Eye (tissue), 1 donor: ENCODE results near the gene PHTF2.
"Not testable (repeated sequence)": the region's sequence is repeated elsewhere in the genome, so short reads cannot be mapped to it uniquely, and the experiment has no call there.

Experiments
- DNase-seq: peaks from one replicate; pipeline ENCODE4 v3.0.0-alpha.2; 2015

The PHTF2 gene

DNA sequence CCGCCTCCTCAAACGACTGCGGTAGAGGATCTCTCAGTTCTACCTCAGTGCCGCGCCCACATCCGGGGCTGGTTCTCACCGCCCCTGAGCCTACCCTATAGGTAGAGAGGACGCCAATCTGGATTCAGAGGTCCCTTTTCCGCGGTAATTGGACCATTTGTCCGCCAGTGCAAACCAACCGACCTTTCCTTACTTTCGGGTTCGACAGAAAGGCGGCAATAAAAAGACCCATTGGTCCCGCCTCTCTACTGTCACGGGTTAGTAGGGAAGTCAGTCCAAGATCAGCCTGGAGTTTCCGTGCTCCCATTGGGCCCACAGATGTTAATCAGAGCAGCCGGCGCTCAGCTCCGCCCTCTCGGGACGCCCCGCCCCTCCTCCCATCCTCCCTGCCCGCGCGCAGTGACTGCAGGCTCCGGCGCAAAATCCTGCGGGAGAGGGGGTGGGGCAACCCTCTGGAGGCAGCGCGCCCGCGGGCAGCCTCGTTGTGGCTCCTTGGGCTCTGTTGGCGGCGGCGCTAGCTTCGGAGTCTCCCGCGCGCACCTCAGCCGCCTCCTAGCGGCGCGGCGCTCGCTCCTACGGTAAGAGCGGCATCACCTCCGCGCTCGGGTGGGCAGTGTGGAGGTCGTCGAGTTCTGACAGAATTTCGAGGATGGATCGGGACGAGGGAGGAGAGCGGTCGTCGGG is at the start of gene PHTF2, which contains the start of gene TMEM60:
TSS of gene PHTF2 (plus strand) at position 380 of the 684 bp plus-strand sequence.
TSS of gene TMEM60 (minus strand) at position 41 of the 684 bp plus-strand sequence. CDS start 4,061 bp downstream, outside the sequence.
- peak; percentile 99 for DNase-seq

DNA sequence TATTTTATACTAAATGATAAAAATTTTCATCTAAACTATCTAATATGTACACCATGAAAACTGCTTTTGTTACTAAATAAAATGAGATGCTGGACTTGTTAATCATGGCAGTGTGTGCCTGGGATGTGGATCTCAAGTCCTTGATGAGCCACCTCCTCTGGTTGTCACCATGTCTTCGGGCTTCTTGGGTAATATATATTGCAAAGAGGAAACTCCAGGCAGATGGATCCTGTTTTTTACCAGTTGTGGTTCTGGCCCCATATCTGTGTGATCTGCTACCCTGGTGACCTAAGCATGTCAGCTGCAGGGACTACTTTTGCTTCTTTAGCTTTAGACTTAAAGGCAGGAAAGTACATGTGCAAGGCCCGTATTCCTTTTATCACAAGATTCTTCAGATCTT is 46.6 kb upstream of the PHTF2 start:
- DNase-seq: no peak

DNA sequence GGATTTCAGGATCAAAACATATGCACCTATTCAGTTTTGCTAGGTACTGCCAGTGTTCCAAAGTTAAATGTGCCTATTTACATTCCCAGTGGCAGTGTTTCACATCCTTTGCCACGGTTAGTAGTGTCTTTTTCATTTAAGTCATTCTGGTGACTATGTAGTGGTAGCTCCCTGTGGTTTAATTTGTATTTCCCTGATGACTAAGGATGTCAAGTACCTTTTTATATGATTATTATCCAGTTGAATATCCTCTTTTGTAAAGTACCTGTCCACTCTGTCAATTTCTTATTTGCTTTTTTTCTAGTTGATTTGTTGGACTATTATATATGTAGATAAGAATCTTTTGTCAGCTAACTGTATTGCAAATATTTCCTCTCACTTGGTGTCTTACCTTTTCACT is 45.4 kb upstream of the PHTF2 start:
- no peak for DNase-seq

DNA sequence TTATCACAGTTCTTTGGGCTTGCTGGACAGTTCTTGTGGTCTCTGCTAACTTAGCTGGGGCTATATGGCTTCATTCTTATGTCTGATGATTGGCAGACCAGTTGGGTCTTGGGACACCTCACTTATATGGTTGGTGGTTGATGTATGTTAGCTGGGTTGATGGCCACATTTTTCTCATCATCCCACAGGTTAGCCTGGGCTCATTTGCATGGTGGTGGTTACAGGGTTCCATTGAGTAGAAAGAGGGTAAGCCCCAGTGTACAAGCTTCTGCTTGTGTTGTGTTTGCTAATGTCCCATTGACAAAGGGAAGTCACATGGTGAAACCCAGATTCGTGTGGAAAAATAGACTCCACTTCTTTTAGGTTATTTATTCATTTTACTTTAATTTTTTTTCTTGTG is 41.0 kb upstream of the PHTF2 start:
- DNase-seq: no peak

DNA sequence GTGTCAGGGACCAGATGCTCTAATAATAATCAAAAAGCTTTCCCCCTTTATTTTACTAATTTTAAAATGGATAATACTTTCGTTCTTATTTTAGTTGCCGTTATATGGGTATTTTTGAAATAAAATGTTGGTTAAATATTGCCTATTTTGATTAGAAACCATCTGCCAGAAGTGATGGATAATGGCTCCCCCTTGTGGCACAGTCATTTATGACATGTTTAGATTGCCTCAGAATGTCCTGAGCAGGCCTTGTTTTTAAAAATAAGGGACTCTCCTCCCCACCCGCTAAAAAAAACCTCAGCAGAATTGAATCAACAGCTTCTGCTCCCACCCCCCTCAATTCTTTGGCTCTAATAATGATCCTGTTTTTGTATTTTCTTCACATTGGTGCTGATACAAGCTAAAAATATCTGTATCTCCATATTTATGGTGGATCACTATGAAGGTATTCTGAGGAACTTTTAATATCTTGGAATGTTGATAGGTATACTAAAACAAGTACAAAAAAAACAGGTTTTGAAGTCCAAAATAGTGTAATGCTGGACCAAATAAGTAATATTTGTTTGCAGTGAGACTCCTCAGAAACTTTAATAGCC is 39.2 kb upstream of the PHTF2 start:
- peak; percentile 93 for DNase-seq

DNA sequence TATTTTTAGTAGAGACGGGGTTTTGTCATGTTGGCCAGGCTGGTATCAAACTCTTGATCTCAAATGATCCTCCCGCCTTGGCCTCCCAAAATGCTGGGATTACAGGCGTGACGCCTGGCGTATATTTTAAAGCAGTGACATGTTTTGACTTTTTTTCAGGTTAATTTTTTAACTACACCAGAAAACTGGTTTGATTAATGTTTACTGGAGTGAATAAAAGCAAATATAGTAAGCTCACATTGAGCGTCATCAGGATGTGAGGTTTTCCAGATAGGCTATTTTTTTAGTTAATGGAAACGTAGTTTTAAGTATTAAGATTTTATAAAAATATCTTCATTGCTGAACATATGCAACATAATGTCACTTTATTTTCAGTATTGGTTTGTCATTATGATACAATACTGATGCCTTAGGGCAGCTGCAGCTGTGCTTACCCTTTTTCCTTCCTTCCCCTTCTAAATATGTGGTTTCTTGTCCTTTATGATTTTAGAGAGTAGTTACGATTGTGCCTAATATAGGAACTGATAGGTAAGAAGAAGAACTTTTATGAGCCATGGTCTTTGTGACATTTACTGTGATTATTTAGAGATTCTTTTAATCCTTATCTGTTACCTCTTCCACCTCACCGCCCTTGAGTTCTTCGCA is 37.6 kb upstream of the PHTF2 start:
- DNase-seq: no peak

DNA sequence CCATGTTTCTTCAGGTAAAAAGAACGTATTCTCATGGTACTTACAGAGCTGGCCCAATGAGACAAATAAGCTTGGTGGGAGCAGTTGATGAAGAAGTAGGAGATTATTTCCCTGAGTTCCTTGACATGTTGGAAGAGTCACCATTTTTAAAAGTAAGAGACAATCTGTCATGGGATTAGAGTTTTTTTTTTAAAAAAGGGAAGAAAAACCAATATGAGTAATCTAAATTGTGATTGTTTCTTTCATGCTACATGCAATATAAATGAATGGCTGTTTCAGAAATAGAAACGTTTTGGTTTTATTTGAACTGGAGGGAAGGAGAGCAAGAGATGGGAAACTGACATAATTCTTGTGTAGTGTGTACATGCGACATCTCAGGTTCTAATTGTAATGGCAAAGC is 33.1 kb upstream of the PHTF2 start:
- DNase-seq: no peak

DNA sequence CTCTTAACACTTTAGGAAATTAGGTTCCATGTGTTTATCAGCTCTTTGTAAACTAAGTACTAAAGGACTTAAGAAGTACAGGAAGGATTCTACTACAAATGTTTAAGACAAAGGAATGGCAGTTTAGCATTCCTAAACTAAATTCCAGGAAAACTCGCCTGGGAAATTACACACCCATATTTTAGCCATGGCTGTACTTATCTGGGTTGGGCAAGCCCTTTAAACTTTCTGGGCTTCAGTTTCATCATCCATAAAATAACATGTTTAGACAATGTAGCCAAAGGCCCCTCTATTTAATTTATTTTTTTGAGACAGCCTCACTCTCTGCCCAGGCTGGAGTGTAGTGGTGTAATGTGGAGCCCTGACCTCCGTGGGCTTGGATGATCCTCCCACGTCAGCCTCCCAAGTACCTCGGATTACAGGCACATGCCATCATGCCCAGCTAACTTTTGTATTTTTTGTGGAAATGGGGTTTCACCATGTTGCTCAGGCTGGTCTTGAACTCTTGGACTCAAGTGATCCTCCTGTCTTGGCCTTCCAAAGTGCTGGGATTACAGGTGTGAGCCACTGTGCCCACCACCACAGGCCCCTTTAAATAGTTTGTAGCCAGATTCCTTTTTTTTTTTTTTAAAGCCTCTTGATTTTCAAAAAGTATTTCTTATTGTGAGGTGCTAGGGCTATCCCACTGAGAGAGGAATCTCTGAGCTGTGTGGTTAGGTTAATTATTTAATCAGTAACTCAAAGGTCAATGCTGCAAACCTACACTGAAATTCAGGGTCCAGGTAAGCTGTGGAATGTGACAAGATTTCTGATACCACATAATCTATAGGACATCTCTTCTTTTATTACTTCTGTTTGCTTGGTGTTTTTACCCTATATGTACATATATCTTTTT is 32.4 kb upstream of the PHTF2 start:
- DNase-seq: no peak

DNA sequence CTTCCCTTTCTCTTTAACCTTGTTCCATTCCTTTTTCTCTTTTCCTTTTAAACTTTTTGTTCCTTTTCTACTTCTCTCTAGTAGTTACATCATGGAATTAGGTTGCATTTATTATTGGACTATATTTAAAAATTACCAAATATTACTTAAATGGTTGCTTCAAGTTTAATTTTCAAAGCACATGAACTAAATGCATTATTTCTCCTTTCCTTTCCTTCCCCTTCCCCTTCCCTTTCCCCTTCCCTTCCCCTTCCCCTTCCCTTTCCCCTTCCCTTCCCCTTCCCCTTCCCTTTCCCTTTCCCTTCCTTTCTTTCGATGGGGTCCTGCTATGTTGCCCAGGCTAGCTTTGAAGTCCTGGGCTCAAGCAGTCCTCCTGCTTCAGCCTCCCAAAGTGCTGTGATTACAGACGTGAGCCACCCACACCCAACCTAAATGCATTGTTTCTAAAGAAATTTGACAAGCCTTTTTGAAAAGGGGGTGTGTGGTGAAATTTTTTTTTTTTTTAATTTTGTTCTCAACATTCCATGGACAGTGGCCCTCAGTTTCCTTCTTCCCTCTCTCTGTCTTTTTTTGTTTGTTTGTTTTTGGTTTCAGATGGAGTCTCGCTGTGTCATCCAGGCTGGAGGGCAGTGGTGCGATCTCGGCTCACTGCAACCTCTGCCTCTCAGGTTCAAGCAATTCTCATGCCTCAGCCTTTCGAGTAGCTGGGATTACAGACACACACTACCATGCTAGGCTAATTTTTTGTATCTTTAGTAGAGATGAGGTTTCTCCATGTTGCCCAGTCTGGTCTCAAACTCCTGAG is 31.6 kb upstream of the PHTF2 start:
- DNase-seq: no peak

DNA sequence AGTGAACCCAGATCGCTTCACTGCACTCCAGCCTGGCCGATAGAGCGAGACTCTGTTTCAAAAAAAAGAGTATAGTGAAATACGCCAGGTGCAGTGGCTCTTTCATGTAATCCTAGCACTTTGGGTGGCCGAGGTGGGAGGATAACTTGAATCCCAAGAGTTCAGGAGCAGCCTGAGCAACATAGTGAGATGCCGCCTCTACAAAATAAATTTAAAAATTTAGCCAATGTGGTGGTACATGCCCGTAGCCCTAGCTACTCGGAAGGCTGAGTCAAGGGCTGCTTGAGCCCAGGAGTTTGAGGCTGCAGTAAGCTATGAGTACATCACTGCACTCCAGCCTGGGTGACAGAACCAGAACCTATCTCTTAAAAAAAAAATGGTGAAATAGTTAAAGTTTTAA is 28.3 kb upstream of the PHTF2 start:
- no peak for DNase-seq

DNA sequence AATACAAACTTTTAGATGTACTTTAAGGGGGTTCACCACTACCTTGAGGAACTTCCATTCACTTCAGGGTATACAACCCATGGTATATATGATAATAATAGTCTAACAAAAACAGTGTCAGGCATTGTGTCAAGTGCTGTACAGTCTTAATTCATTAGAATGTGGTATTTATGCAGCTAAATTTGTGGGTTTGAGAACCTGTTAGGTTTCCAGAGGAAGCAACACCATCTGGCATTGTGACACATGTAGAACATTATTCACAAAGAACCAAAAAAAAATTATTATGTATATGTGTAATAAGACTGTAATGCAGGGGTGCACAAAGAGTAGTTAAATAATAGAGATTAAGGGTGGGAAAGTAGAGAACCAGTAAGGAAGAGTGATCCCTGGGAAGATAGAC is 26.7 kb upstream of the PHTF2 start:
- DNase-seq: no peak

DNA sequence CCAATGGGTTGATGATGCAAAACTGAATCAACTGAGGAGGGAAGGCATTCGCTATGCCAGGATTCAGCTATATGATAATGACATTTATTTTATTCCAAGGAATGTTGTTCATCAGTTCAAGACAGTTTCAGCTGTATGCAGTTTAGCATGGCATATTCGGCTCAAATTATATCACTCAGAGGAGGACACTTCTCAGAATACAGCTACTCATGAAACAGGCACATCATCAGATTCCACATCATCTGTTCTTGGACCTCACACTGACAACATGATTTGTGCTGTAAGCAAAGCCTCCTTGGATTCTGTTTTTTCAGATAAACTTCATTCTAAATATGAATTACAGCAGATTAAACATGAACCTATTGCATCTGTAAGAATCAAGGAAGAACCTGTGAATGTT is 20.0 kb upstream of the PHTF2 start:
- no peak for DNase-seq

DNA sequence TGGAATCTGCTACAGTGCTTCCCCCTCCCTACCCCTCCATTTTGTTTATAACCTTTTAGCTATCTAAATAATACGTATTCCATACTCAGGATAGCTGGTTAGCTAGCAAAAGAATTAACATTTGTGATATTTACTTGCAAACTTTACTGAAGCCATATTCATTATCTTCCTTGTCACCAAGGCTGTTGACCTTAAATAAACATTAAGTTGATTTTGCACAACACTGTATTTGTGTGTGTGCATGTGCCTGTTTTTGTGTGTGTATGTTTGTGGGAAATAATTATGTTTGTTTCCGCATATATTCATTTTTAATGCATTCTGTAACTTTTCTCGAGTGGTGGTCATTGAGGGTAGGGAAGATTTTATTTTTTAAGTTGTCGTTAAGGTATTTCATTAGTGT is 16.2 kb upstream of the PHTF2 start:
- DNase-seq: no peak

DNA sequence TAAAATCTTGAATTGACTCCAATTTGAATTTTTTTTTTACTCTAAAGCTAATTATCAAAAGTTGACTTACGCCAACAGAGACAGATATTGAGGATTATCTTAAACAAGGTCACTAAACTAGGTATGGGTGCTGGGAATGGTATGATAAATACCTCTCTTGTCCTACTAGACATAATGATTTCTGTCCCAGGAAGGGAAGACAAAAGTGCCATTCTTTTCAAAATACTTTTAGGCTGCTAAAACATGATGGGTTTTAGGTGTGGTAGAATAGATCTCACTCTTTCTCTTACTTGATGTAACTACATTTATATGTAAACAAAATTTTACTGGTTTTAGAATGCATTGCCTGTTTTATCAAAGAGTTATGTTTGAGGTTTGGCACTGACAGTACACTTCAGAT is 15.5 kb upstream of the PHTF2 start:
- no peak for DNase-seq

DNA sequence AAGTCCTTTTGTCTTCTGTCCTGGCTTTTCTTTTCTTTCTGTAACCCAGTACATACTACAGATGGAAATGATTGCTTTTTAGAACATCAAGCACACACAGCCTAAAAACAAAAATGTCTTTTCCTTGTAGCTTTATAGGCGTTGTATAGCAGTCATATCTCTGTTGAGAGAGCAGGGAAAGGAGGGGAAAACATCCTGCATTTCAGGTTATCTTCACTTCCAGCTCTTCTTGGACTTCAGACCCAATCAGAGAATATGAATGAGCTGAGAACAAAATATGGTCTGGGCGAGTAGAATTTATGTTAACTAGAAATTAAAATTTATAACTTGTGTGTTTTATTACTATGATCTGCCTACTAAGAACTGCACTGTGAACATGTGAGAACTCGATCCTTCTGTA is 15.0 kb upstream of the PHTF2 start:
- no peak for DNase-seq

DNA sequence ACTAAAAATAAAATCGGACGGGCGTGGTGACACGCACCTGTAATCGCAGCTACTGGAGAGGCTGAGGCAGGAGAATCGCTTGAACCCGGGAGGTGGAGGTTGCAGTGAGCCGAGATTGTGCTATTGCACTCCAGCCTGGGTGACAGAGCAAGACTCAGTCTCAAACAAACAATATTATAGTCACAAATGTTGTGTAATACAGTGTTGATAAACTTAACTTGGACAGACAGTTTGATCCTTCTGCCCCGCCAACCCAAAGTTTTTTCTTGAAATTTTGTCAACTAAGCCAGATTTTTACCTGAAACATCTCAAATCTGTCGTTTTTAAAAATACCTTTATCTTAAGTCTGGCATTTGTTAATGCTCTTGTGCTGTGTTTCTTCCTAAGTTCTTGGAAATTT is 14.1 kb upstream of the PHTF2 start:
- not testable (repeated sequence) for DNase-seq

DNA sequence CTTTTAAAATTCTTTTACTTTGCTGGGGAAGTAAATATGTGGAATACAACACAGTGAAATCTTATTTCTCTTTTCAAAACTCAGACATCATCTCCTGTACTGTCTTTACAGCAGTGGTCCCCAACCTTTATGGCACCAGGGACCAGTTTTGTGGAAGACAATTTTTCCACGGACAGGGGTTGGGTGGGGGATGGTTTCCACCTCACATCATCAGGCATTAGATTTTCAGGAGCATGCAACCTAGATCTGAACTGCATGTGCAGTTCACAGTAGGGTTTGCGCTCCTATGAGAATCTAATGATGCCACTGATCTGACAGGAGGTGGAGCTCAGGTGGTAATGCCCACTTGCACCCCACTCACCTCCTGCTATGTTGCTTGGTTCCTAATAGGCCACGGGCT is 12.6 kb upstream of the PHTF2 start:
- DNase-seq: no peak

DNA sequence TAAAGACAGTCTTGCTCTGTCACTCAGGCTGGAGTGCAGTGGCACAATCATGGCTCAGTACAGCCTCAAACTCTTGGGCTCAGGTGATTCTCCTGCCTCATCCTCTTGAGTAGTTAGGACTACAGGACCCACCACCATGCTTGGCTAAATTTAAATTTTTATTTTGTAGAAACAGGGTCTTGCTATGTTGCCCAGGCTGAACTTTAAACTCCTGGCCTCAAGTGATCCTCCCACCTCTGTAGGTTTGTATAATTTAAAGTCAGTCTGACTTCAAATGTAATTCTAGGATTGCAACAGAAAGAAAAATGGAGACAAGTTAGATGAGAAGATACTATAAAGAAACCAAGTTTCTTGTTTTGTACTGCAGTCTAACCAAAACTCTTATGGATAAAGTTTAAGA is 11.8 kb upstream of the PHTF2 start:
- DNase-seq: no peak

DNA sequence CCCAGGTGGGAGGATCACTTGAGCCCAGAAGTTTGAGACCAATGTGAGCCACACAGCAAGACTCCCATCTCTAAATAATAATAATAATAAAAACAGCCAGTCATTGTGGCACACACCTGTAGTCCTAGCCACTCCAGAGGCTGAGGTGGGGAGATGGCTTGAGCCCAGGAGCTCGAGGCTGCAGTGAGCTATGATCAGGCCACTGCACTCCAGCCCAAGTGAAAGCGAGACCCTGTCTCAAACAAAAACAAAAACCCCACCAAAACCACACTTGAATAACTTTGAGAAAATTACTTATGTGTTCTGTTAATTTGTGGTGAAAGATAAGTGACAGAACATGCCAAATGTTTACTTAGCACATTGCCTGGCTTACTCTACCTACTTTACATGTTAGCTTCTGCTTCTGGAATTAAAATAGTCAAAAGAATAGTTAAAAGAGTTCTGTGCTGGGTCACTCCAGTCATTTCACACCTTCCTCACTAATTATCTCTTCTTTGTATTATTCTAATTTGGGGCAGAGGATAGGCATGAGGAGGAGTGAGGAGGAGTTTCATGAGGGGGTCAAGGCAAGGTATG is 10.2 kb upstream of the PHTF2 start:
- DNase-seq: no peak

DNA sequence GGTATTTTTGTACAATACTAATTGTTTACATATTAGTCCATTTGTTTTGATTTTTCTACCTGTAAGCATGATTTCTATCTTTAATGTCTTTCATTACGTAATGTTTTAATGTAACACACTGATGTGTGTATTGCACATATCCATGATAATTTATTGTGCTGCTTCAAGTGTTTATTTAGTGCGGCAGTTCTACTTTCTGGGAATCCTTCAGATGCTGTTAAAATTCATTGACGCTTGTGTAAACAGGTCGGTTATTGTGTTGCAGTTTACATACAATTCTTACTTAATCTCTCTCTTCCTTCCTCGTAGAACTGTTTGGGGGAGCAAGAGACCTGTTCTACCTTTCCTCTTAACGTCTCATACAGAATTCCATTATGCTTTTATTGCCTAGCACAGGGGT is 7.2 kb upstream of the PHTF2 start:
- no peak for DNase-seq

DNA sequence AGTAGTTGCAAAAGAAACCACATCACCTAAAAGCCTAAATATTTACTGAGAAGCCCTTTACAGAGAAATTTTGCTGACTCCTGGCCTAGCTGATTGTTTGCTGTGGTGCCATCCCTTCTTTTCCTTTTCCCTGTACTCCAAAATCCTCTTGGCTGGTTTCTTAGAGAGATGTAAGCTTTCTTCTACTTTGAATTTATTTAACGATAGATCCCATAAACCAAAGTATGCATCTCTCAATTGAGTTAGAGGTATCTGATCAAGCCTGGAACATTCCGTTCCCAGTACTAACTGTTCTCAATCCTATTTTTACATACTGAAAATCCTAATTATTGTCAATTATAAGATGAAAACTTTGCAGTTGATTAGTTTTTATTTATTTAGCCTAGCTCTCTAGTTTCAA is 6.6 kb upstream of the PHTF2 start:
- DNase-seq: no peak

DNA sequence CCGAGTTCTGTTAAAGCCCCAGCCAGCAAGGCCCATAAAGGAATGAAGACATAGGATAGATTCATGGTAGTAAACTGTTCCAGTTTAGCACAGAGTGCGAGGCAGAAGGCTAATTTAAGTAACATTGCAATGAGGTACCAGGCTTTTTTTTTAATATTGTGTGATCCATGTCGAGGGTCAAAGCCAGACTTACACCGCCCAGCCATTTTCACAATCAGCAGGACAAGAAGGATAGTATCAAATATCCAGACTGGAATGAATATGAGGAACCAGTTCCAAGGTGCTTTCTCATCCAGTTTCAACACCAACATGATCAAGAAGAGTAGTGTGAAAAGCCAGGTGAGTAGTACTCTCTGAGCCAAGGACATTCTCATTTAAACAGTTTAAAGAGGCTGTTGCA is 4.6 kb upstream of the PHTF2 start:
- no peak for DNase-seq
